ENCODE results near the gene GMDS.

GRCh38 chr6:2242311-2242710 is 3.1 kb downstream of the GMDS start:
- no peak for TF ChIP-seq CTCF (IDR thresholded peaks at IDR 0.05)
- no peak for TF ChIP-seq POLR2A (IDR thresholded peaks at IDR 0.05)
